Neuron (in vitro differentiated cells): ENCODE data around the gene TAF13.

Source experiments
- H2AFZ ChIP-seq: one replicate; pipeline ENCODE4 v1.6.1; 2013; ENCODE audit warnings: low read depth, mild to moderate bottlenecking, inconsistent platforms, low read length, moderate library complexity
- H3K27me3 ChIP-seq: one replicate; pipeline ENCODE4 v1.6.1; 2013; ENCODE audit warnings: low read length; ENCODE audit not compliant: insufficient read depth
- H3K36me3 ChIP-seq: one replicate; pipeline ENCODE4 v1.6.1; 2013; ENCODE audit warnings: low read length; ENCODE audit not compliant: insufficient read depth
- H3K4me1 ChIP-seq: one replicate; pipeline ENCODE4 v1.6.1; 2013; ENCODE audit warnings: low read length; ENCODE audit not compliant: insufficient read depth
- H3K4me3 ChIP-seq: 2 replicates; pipeline ENCODE4 v1.5.1; 2013; ENCODE audit warnings: mild to moderate bottlenecking, low read length, moderate library complexity
- H3K9me3 ChIP-seq: one replicate; pipeline ENCODE4 v1.6.1; 2013; ENCODE audit warnings: low read length

Gene TAF13, protein sequence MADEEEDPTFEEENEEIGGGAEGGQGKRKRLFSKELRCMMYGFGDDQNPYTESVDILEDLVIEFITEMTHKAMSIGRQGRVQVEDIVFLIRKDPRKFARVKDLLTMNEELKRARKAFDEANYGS

DNA sequence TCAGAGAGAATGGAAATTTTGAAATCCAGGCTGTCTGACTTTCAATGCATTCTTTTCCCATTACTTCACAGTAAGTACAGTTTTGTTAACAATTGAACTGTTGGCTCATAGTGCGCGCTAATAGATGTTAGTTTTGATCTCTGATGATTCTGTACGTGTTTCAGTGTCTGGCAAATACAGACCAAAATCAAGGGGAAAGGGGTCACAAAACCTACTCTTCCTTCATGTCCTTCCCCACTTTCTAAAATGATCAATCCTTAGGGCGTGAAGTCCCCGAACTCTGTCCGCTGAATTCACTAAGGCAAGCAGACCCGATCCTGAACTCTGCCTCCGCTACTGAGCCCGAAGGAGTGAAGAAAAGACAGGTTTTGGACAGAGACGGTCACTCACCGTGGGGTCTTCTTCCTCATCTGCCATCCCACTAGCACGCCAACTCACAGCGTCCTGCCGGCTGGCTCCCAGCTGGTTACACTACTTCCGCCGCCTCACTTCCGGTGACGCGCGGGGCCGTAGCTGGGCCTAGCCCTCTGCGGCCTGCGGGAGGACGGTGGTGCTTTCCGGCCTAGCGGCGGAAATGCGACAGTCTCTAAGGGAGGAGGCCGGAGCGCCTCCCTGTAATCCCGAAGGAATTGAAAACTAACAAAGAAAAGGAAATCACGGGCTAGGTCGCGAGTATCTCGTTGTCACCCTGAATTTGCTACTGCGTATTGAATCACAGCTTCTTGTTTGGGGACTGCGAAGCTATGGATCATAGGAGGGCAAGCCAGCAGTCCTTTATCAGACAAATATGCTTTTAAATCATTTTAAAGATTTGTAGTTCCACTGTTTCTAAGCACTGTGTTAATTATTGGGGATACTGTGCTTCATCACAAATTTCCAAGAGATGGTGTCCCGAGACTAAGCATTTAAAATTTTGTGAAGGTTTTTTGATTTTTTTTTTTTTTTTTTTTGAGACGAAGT, at the start of gene TAF13:
TAF13 (minus strand) TSS at position 473 of the 960 bp plus-strand sequence; CDS start at position 417, 56 bp downstream.
- Histone ChIP-seq H3K4me1 (peaks cover 6% of the 10 kb centered on the region), H3K36me3 (peaks cover 4% of the 10 kb centered on the region), H3K4me3 (peak within 1 kb of the TSS; percentile 94), H3K27me3 (no peaks in the 10 kb centered on the region), H3K9me3 (no peaks in the 10 kb centered on the region), H2AFZ (peak within 1 kb of the TSS; percentile 44)

DNA sequence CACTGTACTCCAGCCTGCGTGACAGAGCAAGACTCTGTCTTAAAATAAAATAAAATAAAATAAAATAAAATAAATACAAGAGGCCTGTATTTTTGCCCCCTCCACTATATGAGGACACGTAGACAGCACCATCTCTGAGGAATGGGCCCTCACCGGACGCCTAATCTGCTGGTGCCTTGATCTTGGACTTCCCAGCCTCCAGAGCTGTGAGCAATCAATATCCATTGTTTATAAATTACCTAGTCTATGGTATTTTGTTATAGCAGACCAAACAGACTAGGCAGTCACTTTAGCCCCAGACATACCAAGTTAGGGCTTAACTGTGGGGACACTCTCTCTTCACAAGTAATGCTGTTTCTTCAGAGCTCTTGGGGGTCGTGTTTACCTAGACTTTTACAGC, 44.6 kb upstream of the TAF13 start:
- Histone ChIP-seq H3K27me3 (no peaks in the 10 kb centered on the region), H3K36me3 (no peaks in the 10 kb centered on the region), H3K4me1 (no peaks in the 10 kb centered on the region), H2AFZ (no peak overlapping the region), H3K4me3 (no peak overlapping the region), H3K9me3 (no peaks in the 10 kb centered on the region)

DNA sequence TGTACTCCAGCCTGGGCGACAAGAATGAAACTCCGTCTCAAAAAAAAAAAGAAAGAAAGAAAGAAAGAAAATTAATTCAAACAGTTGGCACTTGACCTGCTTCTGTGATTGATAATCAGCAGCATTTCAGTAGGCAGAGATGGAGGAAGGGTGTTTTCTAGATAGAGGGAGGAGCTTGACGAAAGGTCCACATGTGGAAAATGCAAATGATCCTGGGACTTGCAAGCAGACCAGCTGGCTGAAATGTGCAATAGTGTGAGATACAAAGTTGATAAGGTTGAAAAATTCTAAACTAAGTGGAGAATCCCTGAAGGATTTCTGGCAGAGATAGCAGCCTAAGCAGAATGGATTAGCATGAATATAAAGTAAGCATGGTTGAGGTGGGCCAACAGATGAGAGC, 42.3 kb upstream of the TAF13 start:
- no peaks in the 10 kb centered on the region for H3K9me3 ChIP-seq
- no peak overlapping the region for H2AFZ ChIP-seq
- H3K4me3 ChIP-seq: no peak overlapping the region
- no peaks in the 10 kb centered on the region for H3K36me3 ChIP-seq
- peaks cover 2% of the 10 kb centered on the region for H3K27me3 ChIP-seq
- H3K4me1 ChIP-seq: peaks cover 14% of the 10 kb centered on the region

DNA sequence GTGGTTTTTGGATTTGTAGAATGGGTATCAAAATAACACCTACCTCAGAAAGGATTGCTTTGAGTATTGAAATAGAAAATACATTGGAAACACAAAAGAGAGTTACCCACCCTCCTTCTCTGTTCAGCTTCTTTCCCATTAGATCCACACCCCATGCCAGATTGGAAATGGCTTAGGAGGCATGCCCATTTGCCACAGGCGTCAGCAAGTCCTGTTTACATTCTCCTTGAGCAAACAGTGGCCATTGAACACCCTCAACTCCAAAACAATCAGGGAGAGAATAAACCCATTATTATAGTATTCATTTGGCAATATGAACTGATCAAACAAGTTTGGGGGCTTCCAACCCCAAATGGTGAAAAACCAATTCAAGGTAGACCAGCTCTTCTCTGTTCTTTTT, 40.5 kb upstream of the TAF13 start:
- Histone ChIP-seq H3K4me3 (no peak overlapping the region), H3K36me3 (no peaks in the 10 kb centered on the region), H3K4me1 (peaks cover 27% of the 10 kb centered on the region), H3K27me3 (peaks cover 2% of the 10 kb centered on the region), H2AFZ (no peak overlapping the region), H3K9me3 (no peaks in the 10 kb centered on the region)

DNA sequence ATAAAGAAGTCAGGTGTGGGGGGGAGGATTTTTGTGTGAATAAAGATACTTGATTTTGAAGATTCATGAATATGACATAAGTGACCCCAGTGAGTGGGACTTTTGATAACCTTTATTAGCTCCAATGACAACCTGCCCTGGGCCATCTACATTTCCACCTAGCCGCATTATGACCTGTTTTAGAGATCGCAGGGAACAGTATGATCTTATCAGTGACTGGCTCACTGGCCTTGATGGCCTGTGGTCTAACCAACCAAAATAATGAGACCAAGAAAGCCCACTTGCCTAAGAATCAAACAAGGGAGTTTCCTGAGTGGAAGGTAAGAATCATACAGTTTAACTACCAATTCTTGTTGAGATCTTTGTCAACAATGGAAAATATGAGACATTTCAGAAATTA, 39.9 kb upstream of the TAF13 start:
- Histone ChIP-seq H3K4me1 (peaks cover 27% of the 10 kb centered on the region), H3K27me3 (peaks cover 2% of the 10 kb centered on the region), H2AFZ (no peak overlapping the region), H3K4me3 (no peak overlapping the region), H3K9me3 (no peaks in the 10 kb centered on the region), H3K36me3 (no peaks in the 10 kb centered on the region)

DNA sequence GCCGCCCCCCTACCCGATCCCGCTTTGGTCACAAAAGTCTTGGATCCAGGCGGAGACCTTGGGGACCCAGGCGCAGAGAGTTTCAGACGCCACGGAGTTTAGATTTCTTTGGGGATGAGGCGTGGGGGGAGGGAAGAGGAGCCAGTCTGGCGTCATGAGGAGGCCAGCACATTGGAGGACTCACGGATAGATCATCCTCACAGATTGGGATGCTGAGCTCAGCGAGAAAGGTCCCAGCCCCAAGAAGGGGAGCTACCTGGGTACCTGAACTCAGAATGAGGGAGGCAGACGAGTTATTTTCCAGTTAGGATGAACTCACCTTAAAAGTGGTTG, 38.5 kb upstream of the TAF13 start:
- Histone ChIP-seq H3K9me3 (no peaks in the 10 kb centered on the region), H3K4me1 (peaks cover 27% of the 10 kb centered on the region), H3K27me3 (peaks cover 2% of the 10 kb centered on the region), H3K4me3 (peak overlapping the region; percentile 56), H2AFZ (peak overlapping the region; percentile 60), H3K36me3 (no peaks in the 10 kb centered on the region)

DNA sequence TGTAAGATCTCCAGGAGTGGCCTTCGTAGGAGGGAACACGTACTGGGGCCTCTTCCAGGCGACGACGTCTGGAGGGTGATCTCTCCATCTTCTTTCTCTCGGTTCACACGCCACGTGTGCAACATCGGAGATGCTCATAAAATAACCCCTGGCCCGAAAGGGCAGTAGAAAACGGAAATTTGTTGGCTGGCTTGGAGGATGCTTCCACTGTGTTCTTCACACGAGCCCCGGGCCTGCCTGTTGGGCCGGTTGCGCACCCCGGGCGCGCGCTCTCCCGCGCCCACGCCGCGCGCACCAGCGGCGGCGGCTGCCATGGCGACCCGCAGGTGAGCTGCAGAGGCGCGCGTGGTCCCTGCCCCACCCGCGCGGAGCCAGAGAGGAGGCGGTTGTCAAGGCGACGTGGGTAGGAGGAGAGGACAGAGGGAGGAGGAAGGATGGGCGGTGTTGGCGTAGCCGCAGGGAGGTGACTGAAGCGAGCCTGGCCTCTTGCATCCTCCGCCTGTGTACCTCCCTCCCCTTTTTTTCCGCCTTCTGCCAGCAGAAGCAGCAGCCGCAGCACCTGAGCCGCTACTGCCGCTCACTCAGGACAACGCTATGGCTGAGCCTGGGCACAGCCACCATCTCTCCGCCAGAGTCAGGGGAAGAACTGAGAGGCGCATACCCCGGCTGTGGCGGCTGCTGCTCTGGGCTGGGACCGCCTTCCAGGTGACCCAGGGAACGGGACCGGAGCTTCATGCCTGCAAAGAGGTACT, 38.0 kb upstream of the TAF13 start, which contains the start of gene ELAPOR1:
ELAPOR1 (plus strand) TSS at position 526 of the 752 bp plus-strand sequence; CDS start at position 595, 69 bp downstream.
- H3K9me3 ChIP-seq: no peaks in the 10 kb centered on the region
- H3K4me1 ChIP-seq: peaks cover 27% of the 10 kb centered on the region
- peak within 1 kb of the TSS; percentile 56 for H3K4me3 ChIP-seq
- no peaks in the 10 kb centered on the region for H3K36me3 ChIP-seq
- peaks cover 2% of the 10 kb centered on the region for H3K27me3 ChIP-seq
- H2AFZ ChIP-seq: peak within 1 kb of the TSS; percentile 60

DNA sequence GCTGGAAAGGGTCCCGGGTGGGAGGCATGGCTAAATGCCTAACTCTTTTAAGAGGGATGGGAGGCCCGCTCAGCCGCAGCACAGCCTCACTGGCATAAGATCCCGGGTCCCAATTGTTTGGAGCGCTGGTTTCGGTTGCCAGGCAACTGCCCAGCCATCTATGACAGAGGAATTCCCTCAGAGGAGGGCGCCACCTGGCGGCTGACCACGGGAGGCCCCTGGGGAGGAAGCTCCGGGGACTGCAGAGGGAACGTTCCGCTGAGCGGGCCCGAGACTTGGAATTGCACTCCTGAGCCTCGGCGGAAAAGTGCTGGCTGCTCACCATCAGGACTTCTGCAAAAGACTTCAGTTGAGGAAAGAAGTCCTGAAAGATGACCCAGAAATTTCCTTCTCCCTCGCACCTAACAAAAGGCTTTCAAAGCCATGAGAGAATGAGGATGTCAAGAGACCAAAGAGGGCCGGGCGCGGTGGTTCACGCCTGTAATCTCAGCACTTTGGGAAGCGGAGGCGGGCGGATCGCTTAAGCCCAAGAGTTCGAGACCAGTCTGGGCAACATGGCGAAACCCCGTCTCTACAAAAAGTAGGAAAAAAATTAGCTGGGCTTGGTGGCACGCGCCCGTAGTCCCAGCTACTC, 37.0 kb upstream of the TAF13 start:
- peaks cover 2% of the 10 kb centered on the region for H3K27me3 ChIP-seq
- peak overlapping the region; percentile 56 for H3K4me3 ChIP-seq
- H2AFZ ChIP-seq: peak overlapping the region; percentile 60
- H3K4me1 ChIP-seq: peaks cover 27% of the 10 kb centered on the region
- H3K36me3 ChIP-seq: no peaks in the 10 kb centered on the region
- H3K9me3 ChIP-seq: no peaks in the 10 kb centered on the region

DNA sequence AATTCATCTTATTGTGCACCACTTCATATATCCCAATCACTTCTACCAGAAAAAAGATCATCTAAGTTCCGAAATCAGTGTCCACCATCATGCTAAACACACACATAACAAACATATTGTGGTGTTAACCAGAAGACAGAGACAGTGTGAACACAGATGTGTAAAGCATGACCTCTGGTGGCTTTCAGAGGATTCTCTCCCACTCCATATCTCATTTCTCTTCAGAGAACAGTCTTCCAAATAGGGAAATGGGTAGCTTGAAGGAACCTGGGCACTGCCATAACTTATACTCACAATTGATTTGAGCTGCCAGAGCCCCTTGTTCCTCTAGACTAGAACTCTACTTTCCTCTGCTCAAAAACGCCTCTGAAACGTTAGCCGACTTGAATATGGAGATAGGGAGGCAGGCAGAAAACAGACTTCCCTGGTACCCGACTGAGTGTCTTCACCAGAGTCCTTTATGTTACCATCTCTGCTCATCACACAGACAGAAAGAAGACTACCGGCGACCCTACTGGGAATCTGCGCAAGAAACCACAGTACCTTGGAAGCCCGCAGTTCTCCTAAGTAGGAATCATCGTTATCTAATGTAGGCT, 36.4 kb upstream of the TAF13 start:
- H3K36me3 ChIP-seq: no peaks in the 10 kb centered on the region
- H2AFZ ChIP-seq: peak overlapping the region; percentile 60
- peaks cover 2% of the 10 kb centered on the region for H3K27me3 ChIP-seq
- no peaks in the 10 kb centered on the region for H3K9me3 ChIP-seq
- H3K4me1 ChIP-seq: peaks cover 27% of the 10 kb centered on the region
- peak overlapping the region; percentile 56 for H3K4me3 ChIP-seq

DNA sequence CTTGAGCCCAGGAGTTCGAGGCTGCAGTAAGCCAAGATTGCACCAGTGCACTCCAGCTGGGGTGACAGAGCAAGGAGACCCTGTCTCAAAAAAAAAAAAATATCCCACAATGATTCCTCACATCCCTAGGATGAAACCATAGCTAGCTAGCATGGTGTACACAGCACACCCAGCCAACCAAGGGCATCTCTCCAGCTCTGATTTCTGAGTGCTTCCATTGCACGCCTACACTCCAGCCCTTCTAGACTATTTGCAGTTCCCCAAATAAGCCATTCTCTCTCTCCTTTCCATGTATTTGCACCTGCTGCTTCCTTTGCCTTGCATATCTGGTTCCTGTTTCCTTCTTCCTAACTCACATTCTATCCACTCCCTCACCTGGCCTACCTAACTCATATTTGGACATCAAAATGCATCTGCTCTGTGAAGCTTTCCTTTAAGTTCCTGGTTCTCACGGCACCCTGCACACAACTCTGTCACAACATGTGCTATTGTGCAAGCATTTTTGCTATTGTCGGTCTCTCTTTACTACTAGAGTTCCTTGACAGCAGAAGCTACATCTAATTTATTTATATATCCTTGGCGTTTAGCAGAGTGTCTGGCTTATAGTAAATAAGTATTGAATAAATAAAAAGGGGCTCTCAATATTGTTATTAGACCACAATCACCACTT, 35.7 kb upstream of the TAF13 start:
- H3K4me1 ChIP-seq: peaks cover 27% of the 10 kb centered on the region
- H2AFZ ChIP-seq: no peak overlapping the region
- peak overlapping the region; percentile 56 for H3K4me3 ChIP-seq
- peaks cover 2% of the 10 kb centered on the region for H3K27me3 ChIP-seq
- no peaks in the 10 kb centered on the region for H3K9me3 ChIP-seq
- no peaks in the 10 kb centered on the region for H3K36me3 ChIP-seq

DNA sequence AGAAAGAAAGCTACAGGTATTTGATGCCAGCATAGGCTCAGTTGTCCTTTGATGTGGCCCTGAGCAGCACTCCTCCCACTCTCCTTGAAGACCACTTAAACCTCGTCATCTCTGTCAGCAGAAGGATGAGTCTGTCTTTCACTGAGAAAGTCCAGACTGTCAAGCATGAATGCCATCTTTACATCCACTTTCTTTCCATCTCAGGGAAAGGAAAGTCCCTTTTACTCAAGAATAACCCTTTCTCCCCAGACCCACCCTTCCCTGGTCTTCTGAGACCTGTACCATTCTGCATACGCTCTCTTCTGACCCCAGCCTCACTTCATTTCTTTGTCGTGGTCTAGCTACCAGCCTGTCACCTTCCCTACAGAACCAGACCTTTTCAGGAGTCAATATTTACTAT, 34.1 kb upstream of the TAF13 start:
- peaks cover 27% of the 10 kb centered on the region for H3K4me1 ChIP-seq
- peaks cover 2% of the 10 kb centered on the region for H3K27me3 ChIP-seq
- H3K4me3 ChIP-seq: no peak overlapping the region
- H2AFZ ChIP-seq: no peak overlapping the region
- H3K36me3 ChIP-seq: no peaks in the 10 kb centered on the region
- no peaks in the 10 kb centered on the region for H3K9me3 ChIP-seq

DNA sequence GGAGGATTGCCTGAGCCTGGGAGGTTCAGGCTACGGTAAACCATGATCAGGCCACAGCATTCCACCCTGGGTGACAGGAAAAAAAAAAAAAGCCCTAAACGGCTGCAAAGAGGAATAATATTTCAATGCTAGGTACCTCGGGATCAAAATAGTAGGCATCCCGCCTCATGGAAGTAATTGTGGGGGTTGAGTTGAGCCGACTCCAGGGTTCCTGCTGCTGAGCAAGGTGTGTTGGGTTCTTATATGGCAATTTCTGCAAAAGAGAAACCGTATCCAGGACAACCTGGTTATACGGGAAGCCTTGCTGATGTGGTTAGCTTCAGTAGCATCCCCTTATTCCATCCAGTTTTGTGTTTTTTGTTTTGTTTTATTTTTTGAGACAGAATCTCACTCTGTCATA, 32.0 kb upstream of the TAF13 start:
- H3K27me3 ChIP-seq: no peaks in the 10 kb centered on the region
- peaks cover 12% of the 10 kb centered on the region for H3K4me1 ChIP-seq
- H3K4me3 ChIP-seq: no peak overlapping the region
- H3K9me3 ChIP-seq: no peaks in the 10 kb centered on the region
- H3K36me3 ChIP-seq: no peaks in the 10 kb centered on the region
- no peak overlapping the region for H2AFZ ChIP-seq
